Epithelial cell of esophagus (primary cell): Measurements from ENCODE around the gene TMEM151B.

ENCODE experiments used
- DNase-seq: peaks from one replicate; pipeline ENCODE4 v3.0.0; 2010; ENCODE audit warnings: low read depth
- H3K4me3 ChIP-seq: 2 replicates; pipeline ENCODE4 v1.5.1; 2011; ENCODE audit warnings: mild to moderate bottlenecking, low read length, control low read depth
- TF ChIP-seq, protein P1 (sequence below): IDR thresholded peaks from 2 replicates; pipeline ENCODE4 v1.5.1; 2011; ENCODE audit warnings: low read depth, mild to moderate bottlenecking, low read length, control low read depth, inconsistent platforms; ENCODE audit not compliant: insufficient read depth; ENCODE audit errors: missing control alignments

Gene TMEM151B

GRCh38 chr6:44286747-44287146 is 16.5 kb downstream of the TMEM151B start:
- TF ChIP-seq, protein P1, sequence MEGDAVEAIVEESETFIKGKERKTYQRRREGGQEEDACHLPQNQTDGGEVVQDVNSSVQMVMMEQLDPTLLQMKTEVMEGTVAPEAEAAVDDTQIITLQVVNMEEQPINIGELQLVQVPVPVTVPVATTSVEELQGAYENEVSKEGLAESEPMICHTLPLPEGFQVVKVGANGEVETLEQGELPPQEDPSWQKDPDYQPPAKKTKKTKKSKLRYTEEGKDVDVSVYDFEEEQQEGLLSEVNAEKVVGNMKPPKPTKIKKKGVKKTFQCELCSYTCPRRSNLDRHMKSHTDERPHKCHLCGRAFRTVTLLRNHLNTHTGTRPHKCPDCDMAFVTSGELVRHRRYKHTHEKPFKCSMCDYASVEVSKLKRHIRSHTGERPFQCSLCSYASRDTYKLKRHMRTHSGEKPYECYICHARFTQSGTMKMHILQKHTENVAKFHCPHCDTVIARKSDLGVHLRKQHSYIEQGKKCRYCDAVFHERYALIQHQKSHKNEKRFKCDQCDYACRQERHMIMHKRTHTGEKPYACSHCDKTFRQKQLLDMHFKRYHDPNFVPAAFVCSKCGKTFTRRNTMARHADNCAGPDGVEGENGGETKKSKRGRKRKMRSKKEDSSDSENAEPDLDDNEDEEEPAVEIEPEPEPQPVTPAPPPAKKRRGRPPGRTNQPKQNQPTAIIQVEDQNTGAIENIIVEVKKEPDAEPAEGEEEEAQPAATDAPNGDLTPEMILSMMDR: no peak
- H3K4me3 ChIP-seq: no peak overlapping the region
- DNase-seq: no peak

DNA sequence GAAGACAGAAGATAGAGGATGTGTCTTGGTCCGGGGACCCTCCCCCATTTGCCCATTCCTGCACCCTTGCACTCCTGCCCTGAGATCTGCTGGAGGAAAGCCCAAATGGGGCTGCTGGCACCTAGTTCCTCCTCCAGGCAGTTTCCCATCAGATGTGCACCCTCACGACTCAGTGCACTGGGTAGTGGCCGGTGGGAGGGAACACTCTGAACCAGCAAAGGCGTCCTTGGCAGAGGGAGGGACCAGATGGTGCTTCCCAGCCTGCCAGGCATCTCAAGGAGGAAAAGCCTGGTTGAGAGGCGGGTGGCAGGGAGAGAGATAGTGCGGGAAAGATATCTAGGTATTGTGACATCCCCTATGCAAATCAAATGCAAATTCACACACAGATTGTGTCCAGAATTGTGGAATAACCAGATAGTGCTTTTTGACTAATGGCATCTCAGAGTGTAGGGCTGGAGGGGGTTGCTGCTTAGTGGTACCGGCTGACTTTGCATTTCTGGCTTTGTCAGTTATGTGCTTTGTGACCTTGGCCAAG is 19.5 kb downstream of the TMEM151B start:
- DNase-seq: no peak
- TF ChIP-seq, protein P1: no peak
- H3K4me3 ChIP-seq: no peak overlapping the region

DNA sequence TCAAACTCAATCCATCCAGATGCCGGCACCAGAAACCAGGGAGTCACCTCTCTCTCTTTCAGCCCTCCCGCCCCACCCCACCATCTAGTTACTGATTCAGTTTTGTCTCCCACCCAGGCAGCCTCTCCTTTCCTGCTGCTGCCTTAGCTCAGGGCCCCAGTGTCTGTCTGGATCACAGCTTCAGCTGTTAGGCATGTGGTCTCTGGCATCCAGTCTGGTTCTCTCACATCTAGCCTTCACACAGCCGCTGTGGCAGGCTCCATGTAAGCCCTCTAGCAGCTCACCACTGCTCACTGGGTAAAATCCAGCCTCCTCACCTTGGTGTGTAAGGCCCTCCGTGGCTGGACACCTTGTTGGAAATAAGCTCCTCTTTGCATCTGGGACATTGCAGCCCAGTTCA is 21.6 kb downstream of the TMEM151B start:
- DNase-seq: no peak
- H3K4me3 ChIP-seq: no peak overlapping the region
- TF ChIP-seq, protein P1: no peak

- TF ChIP-seq, protein P1: no peak
- DNase-seq: no peak
- H3K4me3 ChIP-seq: no peak overlapping the region
Measured at GRCh38 chr6:44292661-44293365, 22.6 kb downstream of the TMEM151B start.

DNA sequence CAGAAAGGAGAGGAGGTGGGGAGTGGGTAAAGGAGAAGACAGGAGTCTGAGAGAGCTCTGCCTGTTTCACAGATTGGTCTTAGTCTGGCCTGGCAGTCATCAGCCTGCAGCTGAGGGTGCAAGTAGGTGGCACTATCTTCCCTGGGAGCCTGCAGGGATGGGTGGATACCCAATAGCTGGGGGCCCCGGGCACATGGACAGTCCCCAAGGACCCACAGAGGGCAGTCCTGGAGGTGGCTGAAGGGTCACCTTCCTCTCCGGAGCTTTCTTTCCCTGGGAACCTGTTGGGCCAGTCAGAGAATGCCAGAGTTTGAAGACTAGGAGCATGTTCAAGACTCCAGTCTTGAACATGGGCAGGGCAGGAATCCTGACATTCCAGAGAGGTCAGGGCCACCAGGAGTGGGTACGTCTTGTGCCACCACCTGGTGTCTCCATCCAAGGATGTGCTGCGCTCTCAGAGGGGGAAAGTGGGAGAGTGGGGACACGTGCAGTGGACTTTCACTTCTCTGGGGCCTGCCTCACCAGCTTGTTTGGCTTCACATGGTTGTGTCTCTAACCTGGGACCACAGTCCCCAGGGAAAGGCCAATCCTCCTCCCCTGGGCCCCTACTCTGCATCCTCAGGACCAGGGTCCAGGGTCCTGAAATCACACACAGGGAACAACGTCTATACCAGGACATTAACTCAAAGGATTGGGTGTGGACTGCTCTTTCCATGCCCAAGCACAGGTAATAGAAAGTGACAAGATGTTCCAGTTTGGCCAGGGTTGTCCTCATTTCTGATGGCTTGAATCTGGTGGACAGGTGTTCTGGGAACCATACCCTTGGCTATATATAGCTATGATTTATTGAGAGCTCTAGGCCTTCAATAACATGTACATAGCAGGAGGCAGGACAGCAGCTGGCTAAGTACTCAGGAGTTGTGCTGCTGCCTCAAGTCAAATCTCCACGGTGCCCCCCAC is 24.9 kb downstream of the TMEM151B start:
- no peak for DNase-seq
- H3K4me3 ChIP-seq: no peak overlapping the region
- TF ChIP-seq, protein P1: no peak

DNA sequence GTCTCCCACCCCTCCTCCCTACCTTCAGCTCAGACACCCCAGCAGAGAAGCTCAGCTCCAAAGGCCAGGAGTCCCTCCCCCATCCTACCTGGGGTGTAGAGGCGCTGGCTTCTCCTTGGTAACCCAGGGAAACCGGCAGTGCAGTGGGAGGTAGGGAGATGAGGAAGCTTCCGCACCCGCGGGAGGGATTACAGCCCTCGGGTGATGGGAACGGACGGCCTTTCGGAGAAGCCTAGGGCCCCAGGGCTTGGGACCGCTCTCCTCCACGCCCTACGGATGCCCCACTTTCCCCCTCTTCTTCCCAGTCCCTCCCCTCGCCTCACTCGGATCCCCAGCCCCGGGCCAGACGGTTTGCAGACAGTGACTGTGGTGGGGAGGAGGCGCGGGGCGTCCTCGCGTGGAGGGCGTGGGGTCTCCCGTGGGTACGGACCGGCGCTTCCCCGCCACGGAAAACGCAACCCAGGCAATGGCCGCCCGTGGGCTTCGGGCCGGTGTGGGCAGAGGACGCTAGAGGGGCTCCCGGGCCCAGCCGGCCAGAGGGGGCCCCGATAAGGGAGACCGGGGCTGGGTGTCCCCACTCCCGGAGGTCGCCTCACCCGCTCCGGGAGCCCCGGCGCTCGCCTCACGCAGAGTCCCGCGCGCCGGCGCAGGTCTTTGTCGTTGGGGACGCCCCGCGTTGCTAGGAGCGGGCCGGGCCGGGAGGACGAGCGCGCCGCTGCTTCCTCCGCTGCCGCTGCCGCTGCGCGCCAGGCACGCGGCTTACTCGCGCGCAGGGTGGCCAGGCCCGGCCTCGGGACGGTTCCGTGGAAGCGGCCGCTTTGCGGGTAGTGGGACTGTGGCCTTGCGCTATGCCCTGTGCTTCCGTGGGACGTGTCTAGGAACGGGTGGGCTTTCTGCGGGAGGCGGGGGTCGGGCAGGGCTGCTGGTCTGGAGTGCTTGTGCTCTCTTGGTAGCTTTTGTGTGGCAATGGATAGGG is 27.1 kb downstream of the TMEM151B start:
- peak; percentile 54 for DNase-seq
- TF ChIP-seq, protein P1: no peak
- H3K4me3 ChIP-seq: peak overlapping the region; percentile 41
